Retina (tissue), 1 donor: Measurements from ENCODE around the gene HDHD5.

Experiments
- DNase-seq: peaks from one replicate; pipeline ENCODE4 v3.0.0-alpha.2; 2016

The HDHD5 gene

GRCh38 chr22:17158568-17159503 is at the start of gene HDHD5:
HDHD5 (minus strand) TSS chr22:17159277; CDS start chr22:17159251, 26 bp downstream.
- peak; percentile 96 for DNase-seq

- peak; percentile 34 for DNase-seq
Observed at GRCh38 chr22:17205432-17205831, 46.4 kb upstream of the HDHD5 start.

GRCh38 chr22:17201285-17201945 is 42.3 kb upstream of the HDHD5 start:
- DNase-seq = no peak

GRCh38 chr22:17199003-17199731 is 40.1 kb upstream of the HDHD5 start:
- peak; percentile 85 for DNase-seq

GRCh38 chr22:17198170-17199002 is 39.3 kb upstream of the HDHD5 start:
- peak; percentile 93 for DNase-seq

- DNase-seq = no peak
Observed at GRCh38 chr22:17194213-17194612, 35.1 kb upstream of the HDHD5 start.

- DNase-seq = no peak
Observed at GRCh38 chr22:17192186-17192585, 33.1 kb upstream of the HDHD5 start.

GRCh38 chr22:17191163-17191784 is 32.2 kb upstream of the HDHD5 start:
- DNase-seq = no peak

- no peak for DNase-seq
Observed at GRCh38 chr22:17190702-17191101, 31.6 kb upstream of the HDHD5 start.

- no peak for DNase-seq
Observed at GRCh38 chr22:17176715-17177114, 17.6 kb upstream of the HDHD5 start.

GRCh38 chr22:17172029-17172833 is 13.2 kb upstream of the HDHD5 start:
- DNase-seq = no peak

- DNase-seq = peak; percentile 95
Observed at GRCh38 chr22:17171153-17172028, 12.3 kb upstream of the HDHD5 start.

- DNase-seq = no peak
Observed at GRCh38 chr22:17167486-17167885, 8.4 kb upstream of the HDHD5 start.

- no peak for DNase-seq
Observed at GRCh38 chr22:17164392-17165024, 5.4 kb upstream of the HDHD5 start.

GRCh38 chr22:17162731-17163130 is 3.7 kb upstream of the HDHD5 start:
- no peak for DNase-seq

- DNase-seq = no peak
Observed at GRCh38 chr22:17161991-17162390, 2.9 kb upstream of the HDHD5 start.

GRCh38 chr22:17159504-17159951 is 451 bp upstream of the HDHD5 start:
- no peak for DNase-seq

GRCh38 chr22:17158176-17158567 is 905 bp downstream of the HDHD5 start:
- no peak for DNase-seq

GRCh38 chr22:17157714-17158113 is 1.4 kb downstream of the HDHD5 start:
- DNase-seq = no peak
